ENCODE data around the gene TIMM23. TPM values are rescaled to one million over a fixed set of nuclear protein-coding genes. Genes with fewer than 3 reads are reported as not detected.
A peak's percentile ranks its signal among the peaks of the same experiment; 100 is the strongest.
"Not testable (repeated sequence)": the region's sequence is repeated elsewhere in the genome, so short reads cannot be mapped to it uniquely, and the experiment has no call there.

The TIMM23 gene
- total RNA-seq, 1 donor from 2014 or later, result 62.4 TPM

DNA sequence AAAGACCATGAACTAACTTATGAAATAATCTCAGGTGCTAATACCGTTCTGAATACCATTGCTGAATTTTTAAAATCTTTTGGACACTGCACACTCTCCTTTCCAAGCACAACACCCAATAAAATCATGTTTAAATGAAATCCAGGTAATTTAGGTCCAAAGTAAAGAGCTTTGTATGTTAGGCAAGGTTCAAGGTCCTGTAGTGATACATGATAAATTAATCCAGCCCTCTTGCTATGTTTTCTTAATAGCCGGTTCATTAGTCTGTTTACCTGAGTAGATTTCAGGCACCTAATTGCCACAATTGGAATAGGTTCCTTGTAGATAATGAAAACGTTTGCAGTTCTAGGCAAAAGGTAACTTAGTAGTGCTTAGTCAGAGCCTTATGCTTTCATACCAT, 13.3 kb downstream of the TIMM23 start:
- not testable (repeated sequence) for DNase-seq (ENCODE audit: low read depth in 2 of 2)

- no peak for DNase-seq (ENCODE audit: low read depth in 2 of 2)
Measured at GRCh38 chr10:45997557-45997956, 25.3 kb downstream of the TIMM23 start.

GRCh38 chr10:45997994-45998763, 25.9 kb downstream of the TIMM23 start:
- DNase-seq (ENCODE audit: low read depth in 2 of 2), result no peak

DNA sequence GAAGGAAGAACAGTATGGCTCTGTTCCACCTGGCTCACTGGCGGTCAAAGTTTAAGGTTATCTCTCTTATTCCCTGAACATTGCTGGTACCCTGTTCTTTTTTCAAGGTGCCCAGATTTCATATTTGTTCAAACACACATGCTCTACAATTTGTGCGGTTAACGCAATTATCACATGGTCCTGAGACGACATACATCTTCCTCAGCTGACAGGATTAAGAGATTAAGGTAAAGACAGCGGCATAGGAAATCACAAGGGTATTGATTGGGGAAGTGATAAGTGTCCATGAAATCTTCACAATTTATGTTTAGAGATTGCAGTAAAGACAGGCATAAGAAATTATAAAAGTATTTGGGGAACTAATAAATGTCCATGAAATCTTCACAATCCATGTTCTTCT, 27.7 kb downstream of the TIMM23 start:
- not testable (repeated sequence) for DNase-seq (ENCODE audit: low read depth in 2 of 2)

DNA sequence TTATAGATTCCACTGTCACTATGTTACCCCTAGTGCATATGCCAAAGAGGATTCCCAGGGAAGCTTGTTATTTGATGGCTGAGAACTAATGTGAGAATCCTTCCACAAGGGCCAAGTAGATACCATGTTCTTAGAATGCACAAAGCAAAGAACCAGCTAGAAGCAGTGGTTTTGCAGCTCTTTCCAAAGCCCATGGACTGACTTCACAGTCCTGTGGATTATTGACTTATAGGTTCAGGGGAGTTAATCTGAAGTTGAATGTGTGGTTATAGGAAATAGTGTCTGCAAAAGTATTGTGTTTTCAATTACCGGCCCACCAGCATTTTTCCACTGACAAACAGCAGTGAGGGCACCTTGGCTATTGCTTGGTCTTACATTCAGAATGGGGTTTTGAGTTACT, 28.2 kb downstream of the TIMM23 start:
- DNase-seq (ENCODE audit: low read depth in 2 of 2), result no peak

GRCh38 chr10:46001187-46001756, 29.0 kb downstream of the TIMM23 start:
- DNase-seq (ENCODE audit: low read depth in 2 of 2), result no peak

GRCh38 chr10:46002189-46002687, 29.9 kb downstream of the TIMM23 start:
- DNase-seq (ENCODE audit: low read depth in 2 of 2), result not testable (repeated sequence)

- DNase-seq (ENCODE audit: low read depth in 2 of 2), result no peak
Measured at GRCh38 chr10:46002916-46003693, 30.8 kb downstream of the TIMM23 start.

- DNase-seq (ENCODE audit: low read depth in 2 of 2), result no peak
Measured at GRCh38 chr10:46004963-46005362, 32.7 kb downstream of the TIMM23 start.

GRCh38 chr10:46005383-46005782, 33.1 kb downstream of the TIMM23 start:
- no peak for DNase-seq (ENCODE audit: low read depth in 2 of 2)

GRCh38 chr10:46006219-46006618, 33.9 kb downstream of the TIMM23 start:
- DNase-seq (ENCODE audit: low read depth in 2 of 2), result no peak

- DNase-seq (ENCODE audit: low read depth in 2 of 2), result no peak
Measured at GRCh38 chr10:46012746-46013145, 40.5 kb downstream of the TIMM23 start.

DNA sequence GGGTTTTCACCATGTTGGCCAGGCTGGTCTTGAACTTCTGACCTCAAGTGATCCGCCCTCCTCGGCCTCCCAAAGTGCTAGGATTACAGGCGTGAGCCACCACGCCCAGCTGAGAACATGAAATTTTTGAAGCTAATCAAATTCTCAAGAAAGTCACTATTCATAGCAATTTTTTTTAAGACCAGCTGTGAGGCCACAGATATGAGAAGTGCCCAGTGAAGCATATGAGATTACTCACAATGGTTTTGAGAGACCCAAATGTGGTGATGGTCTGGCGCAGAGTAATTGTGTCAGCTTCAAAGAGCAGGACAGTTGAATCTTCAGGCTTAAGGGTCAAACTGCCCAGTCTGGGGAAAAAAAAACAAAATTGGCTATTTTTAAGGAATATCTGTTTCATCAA, 41.9 kb downstream of the TIMM23 start:
- DNase-seq (ENCODE audit: low read depth in 2 of 2), result no peak

- DNase-seq (ENCODE audit: low read depth in 2 of 2), result no peak
Measured at GRCh38 chr10:46014683-46015405, 42.6 kb downstream of the TIMM23 start.

- DNase-seq (ENCODE audit: low read depth in 2 of 2), result no peak
Measured at GRCh38 chr10:46016190-46016589, 43.9 kb downstream of the TIMM23 start.

- DNase-seq (ENCODE audit: low read depth in 2 of 2), result no peak
Measured at GRCh38 chr10:46016811-46017210, 44.5 kb downstream of the TIMM23 start.

DNA sequence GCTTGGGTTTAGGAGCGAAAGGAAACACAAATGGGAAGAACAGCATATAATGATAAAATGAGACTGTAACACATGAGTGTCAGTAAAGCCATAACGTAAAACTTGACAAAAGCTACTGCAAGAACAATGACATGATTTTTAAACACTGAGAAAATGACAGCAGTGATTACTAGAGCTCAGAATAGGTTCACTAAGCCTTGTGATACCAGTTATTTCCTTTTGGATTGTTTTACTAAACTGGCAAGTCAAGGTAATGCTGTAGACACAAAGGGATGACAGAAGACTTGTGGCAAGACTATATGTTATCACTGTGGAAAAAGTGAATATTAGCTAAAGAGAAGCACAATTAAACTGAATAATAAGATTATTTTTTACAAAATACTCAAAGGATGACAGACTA, 45.4 kb downstream of the TIMM23 start:
- DNase-seq (ENCODE audit: low read depth in 2 of 2), result peak in 1 of 2 donors; percentile 34

DNA sequence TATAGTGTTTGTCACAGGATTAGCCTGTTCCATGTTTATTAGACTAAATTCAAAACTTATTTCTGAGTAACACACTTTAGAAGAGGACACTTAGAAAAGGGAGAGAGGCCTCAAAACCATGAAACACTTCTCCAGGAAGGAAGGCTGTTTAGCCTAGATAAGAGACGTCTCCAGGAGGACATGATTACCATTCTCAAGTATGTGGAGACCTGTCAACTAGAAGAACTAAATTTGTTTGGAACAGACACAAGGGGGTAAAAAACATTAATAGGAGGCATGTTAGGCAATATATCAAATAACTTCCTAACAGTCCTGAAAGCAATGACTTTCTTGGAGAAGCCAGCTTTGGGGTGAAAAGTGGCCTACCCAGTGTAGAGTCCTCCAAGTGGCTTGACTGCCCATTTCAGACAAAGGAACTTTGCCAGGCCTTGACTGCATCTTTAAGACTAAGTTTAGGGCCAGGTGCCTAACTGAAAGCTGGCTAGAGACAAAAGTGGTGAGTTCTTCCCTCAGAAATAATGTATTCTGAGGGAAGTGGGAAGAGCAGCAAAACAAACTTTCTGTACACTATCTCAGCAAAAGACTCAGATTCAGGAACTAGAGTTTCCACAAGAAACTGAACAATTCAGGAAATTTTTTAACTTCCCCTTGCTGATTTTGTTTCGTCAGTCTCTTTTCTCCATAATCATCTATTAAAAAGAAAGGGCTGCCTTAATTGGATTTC, 46.3 kb downstream of the TIMM23 start:
- peak in 1 of 2 donors; percentile 71 for DNase-seq (ENCODE audit: low read depth in 2 of 2)

DNA sequence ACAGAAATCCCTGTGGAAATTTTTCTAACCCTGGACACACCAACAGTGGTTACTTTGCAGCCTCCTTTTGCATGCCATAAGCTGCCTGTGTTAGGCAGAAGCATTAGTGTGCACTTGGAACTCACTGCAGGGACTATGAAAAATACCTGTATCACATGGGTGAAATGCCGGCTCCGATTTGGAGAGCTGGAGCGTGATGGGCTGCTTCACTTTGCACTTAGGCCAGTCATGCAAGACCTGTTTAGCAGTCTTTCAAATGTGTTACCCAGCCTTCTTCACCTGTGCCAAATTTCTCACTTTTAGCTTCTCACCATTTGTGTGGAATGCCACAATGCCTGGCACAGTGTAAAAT, 46.9 kb downstream of the TIMM23 start:
- DNase-seq (ENCODE audit: low read depth in 2 of 2), result no peak

GRCh38 chr10:46019569-46020343, 47.5 kb downstream of the TIMM23 start:
- DNase-seq (ENCODE audit: low read depth in 2 of 2), result peak in 1 of 2 donors; percentile 35

All from dermis microvascular lymphatic vessel endothelial cell (primary cell).